Skin epidermis (tissue), 12 donors: ENCODE results near the gene TJAP1.

Source experiments
- H3K27ac ChIP-seq, 21 experiments: fragments of 200-600 bp; sonication (generic) in 11 of 21; one replicate each; pipeline ENCODE4 v1.5.0; 2020; ENCODE audit warnings: mild to moderate bottlenecking in 3 of 21, inconsistent platforms in 2 of 21, moderate library complexity in 2 of 21
- H3K4me3 ChIP-seq, 7 experiments: fragments of 200-600 bp; sonication (generic) in 2 of 7; one replicate each; pipeline ENCODE4 v1.5.0; 2020; ENCODE audit warnings: inconsistent platforms in 2 of 7, mild to moderate bottlenecking in 2 of 7, moderate library complexity in 1 of 7

Gene TJAP1

GRCh38 chr6:43472515-43472914 is 4.9 kb upstream of the TJAP1 start:
- H3K27ac ChIP-seq: no peak overlapping the region

GRCh38 chr6:43475516-43475915 is 1.9 kb upstream of the TJAP1 start:
- no peak overlapping the region for H3K4me3 ChIP-seq
- no peak overlapping the region for H3K27ac ChIP-seq

More at GRCh38 chr6:43472515-43472914, 4.9 kb upstream of the TJAP1 start:
- no peak overlapping the region for H3K4me3 ChIP-seq

- peak overlapping the region in 6 of 7 experiments; percentile 51 to 74 (median 56) for H3K4me3 ChIP-seq
- H3K27ac ChIP-seq: peak overlapping the region in 10 of 21 experiments; percentile 26 to 94 (median 88)
Observed at GRCh38 chr6:43476746-43477145, 624 bp upstream of the TJAP1 start.

- H3K27ac ChIP-seq: peak overlapping the region in 19 of 21 experiments; percentile 26 to 94 (median 89)
- peak overlapping the region; percentile 50 to 74 (median 55) for H3K4me3 ChIP-seq
Observed at GRCh38 chr6:43478008-43478372, 620 bp downstream of the TJAP1 start.

GRCh38 chr6:43481075-43481474 is 3.7 kb downstream of the TJAP1 start:
- no peak overlapping the region for H3K4me3 ChIP-seq
- no peak overlapping the region for H3K27ac ChIP-seq

- Histone ChIP-seq H3K4me3 (no peak overlapping the region), H3K27ac (peak overlapping the region in 2 of 21 experiments; percentile 3 to 22)
Observed at GRCh38 chr6:43481591-43482236, 4.3 kb downstream of the TJAP1 start.

GRCh38 chr6:43488667-43489276 is 11.4 kb downstream of the TJAP1 start:
- H3K27ac ChIP-seq: no peak overlapping the region

GRCh38 chr6:43489277-43490072 is 12.1 kb downstream of the TJAP1 start:
- no peak overlapping the region for H3K4me3 ChIP-seq

More at GRCh38 chr6:43488667-43489276, 11.4 kb downstream of the TJAP1 start:
- H3K4me3 ChIP-seq: no peak overlapping the region

GRCh38 chr6:43490523-43490939 is 13.2 kb downstream of the TJAP1 start:
- no peak overlapping the region for H3K27ac ChIP-seq

More at GRCh38 chr6:43489277-43490072, 12.1 kb downstream of the TJAP1 start:
- H3K27ac ChIP-seq: no peak overlapping the region

GRCh38 chr6:43491750-43492661 is 14.6 kb downstream of the TJAP1 start:
- Histone ChIP-seq H3K27ac (peak overlapping the region in 6 of 21 experiments; percentile 1 to 34 (median 10)), H3K4me3 (no peak overlapping the region)

More at GRCh38 chr6:43490523-43490939, 13.2 kb downstream of the TJAP1 start:
- H3K4me3 ChIP-seq: no peak overlapping the region

- H3K27ac ChIP-seq: peak overlapping the region in 2 of 21 experiments; percentile 7 to 28
- H3K4me3 ChIP-seq: no peak overlapping the region
Observed at GRCh38 chr6:43492673-43493072, 15.3 kb downstream of the TJAP1 start.

- no peak overlapping the region for H3K4me3 ChIP-seq
- H3K27ac ChIP-seq: peak overlapping the region in 3 of 21 experiments; percentile 8 to 28 (median 10)
Observed at GRCh38 chr6:43493230-43493629, 15.9 kb downstream of the TJAP1 start.

- H3K27ac ChIP-seq: peak overlapping the region in 3 of 21 experiments; percentile 2 to 10 (median 8)
- H3K4me3 ChIP-seq: no peak overlapping the region
Observed at GRCh38 chr6:43493833-43494232, 16.5 kb downstream of the TJAP1 start.

- Histone ChIP-seq H3K27ac (peak overlapping the region in 2 of 21 experiments; percentile 46 to 56), H3K4me3 (no peak overlapping the region)
Observed at GRCh38 chr6:43494321-43494720, 17.0 kb downstream of the TJAP1 start.

GRCh38 chr6:43494766-43495165 is 17.4 kb downstream of the TJAP1 start:
- H3K27ac ChIP-seq: peak overlapping the region in 9 of 21 experiments; percentile 16 to 72 (median 52)
- no peak overlapping the region for H3K4me3 ChIP-seq

GRCh38 chr6:43495409-43495941 is 18.1 kb downstream of the TJAP1 start:
- Histone ChIP-seq H3K27ac (peak overlapping the region in 15 of 21 experiments; percentile 23 to 74 (median 56)), H3K4me3 (no peak overlapping the region)

- no peak overlapping the region for H3K4me3 ChIP-seq
- H3K27ac ChIP-seq: peak overlapping the region in 14 of 21 experiments; percentile 23 to 74 (median 58)
Observed at GRCh38 chr6:43496370-43497128, 19.2 kb downstream of the TJAP1 start.

- Histone ChIP-seq H3K4me3 (no peak overlapping the region), H3K27ac (peak overlapping the region in 4 of 21 experiments; percentile 1 to 66 (median 18))
Observed at GRCh38 chr6:43497129-43497396, 19.7 kb downstream of the TJAP1 start.
